Measurements from ENCODE around the gene ABTB1.

ABTB1 gene

GRCh38 chr3:127665586-127665985, 7.2 kb upstream of the ABTB1 start:
- TF ChIP-seq CTCF (IDR thresholded peaks at IDR 0.05): no peak
- Histone ChIP-seq H3K9me3 (no peaks in the 10 kb centered on the region), H3K36me3 (no peaks in the 10 kb centered on the region), H3K4me1 (ENCODE audit: control insufficient read depth in 1 of 2, insufficient read depth in 1 of 2, low read depth in 1 of 2, low read length in 1 of 2) (no peaks in the 10 kb centered on the region), H3K27me3 (no peaks in the 10 kb centered on the region), H3K4me3 (ENCODE audit: low read depth in 1 of 2, low read length in 1 of 2) (no peak overlapping the region), H3K27ac (no peak overlapping the region)

GRCh38 chr3:127666676-127667075, 6.1 kb upstream of the ABTB1 start:
- H3K4me1 ChIP-seq (ENCODE audit: control insufficient read depth in 1 of 2, insufficient read depth in 1 of 2, low read depth in 1 of 2, low read length in 1 of 2): peaks cover 6 to 7% of the 10 kb centered on the region in 2 experiments
- H3K36me3 ChIP-seq: no peaks in the 10 kb centered on the region
- H3K4me3 ChIP-seq (ENCODE audit: low read depth in 1 of 2, low read length in 1 of 2): no peak overlapping the region
- TF ChIP-seq CTCF (IDR thresholded peaks at IDR 0.05): no peak
- H3K9me3 ChIP-seq: no peaks in the 10 kb centered on the region
- H3K27ac ChIP-seq: no peak overlapping the region
- no peaks in the 10 kb centered on the region for H3K27me3 ChIP-seq

GRCh38 chr3:127667119-127667681, 5.6 kb upstream of the ABTB1 start:
- no peaks in the 10 kb centered on the region for H3K36me3 ChIP-seq
- no peaks in the 10 kb centered on the region for H3K9me3 ChIP-seq
- no peak overlapping the region for H3K27ac ChIP-seq
- no peak overlapping the region for H3K4me3 ChIP-seq (ENCODE audit: low read depth in 1 of 2, low read length in 1 of 2)
- H3K27me3 ChIP-seq: no peaks in the 10 kb centered on the region
- TF ChIP-seq CTCF (IDR thresholded peaks at IDR 0.05): no peak
- peaks cover 11 to 12% of the 10 kb centered on the region in 2 experiments for H3K4me1 ChIP-seq (ENCODE audit: control insufficient read depth in 1 of 2, insufficient read depth in 1 of 2, low read depth in 1 of 2, low read length in 1 of 2)

DNA sequence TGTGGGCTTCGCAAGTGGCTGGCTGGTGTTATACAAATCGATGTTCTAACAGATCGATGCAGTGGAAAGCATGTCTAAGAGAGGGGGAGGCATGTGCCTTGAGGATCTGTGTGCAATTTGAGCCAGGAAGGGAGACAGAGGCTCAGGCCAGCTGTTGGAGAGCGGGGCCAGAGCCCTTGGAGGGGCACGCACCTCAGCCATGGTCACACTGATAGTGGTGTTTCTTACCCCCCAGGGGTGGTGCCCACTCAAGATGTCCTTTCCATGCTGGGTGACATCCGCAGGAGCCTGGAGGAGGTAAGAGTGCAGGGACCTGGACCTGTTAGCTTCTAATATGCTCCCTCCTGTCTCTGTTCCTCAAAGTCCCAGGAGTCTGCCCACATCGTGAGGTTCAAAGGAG, 3.8 kb upstream of the ABTB1 start:
- Histone ChIP-seq H3K4me1 (ENCODE audit: control insufficient read depth in 1 of 2, insufficient read depth in 1 of 2, low read depth in 1 of 2, low read length in 1 of 2) (peaks cover 12 to 18% of the 10 kb centered on the region in 2 experiments), H3K9me3 (no peaks in the 10 kb centered on the region), H3K27ac (no peak overlapping the region), H3K4me3 (ENCODE audit: low read depth in 1 of 2, low read length in 1 of 2) (no peak overlapping the region), H3K27me3 (no peaks in the 10 kb centered on the region), H3K36me3 (peaks cover 5% of the 10 kb centered on the region)
- TF ChIP-seq CTCF (IDR thresholded peaks at IDR 0.05): no peak

DNA sequence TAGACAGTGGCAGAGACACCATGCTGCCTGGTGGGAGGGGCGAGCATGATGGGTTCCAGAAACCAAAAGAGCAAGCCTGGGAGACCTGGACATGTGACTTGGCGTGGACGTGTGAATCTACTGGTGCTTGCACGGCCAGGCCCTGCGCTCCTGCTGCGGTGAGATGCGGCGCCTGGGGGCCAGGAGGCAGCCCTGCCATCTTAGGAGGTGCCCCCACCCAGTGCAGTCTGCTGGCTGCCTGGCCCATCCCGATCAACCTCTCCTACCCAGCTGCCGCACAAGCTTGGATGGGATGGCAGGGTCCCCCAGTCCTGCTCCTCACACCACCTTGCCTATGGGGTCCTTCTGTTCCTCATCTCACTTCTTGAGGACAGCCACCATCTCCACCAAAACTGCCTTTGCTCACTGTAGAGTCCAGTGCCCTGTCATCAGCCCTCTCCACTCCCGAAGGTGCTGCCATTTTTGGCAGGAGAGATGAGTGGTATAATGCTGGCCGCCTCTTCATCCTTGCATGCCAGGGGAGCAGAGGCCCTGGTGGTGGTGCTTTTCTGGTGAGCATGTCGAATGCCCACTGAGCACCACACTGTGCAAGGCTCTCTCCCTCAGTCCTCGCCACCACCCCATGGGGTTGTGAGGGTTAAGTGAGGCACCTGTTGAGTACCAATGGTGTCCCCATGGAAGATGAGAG, 3.1 kb upstream of the ABTB1 start:
- no peak overlapping the region for H3K27ac ChIP-seq
- peaks cover 12% of the 10 kb centered on the region for H3K36me3 ChIP-seq
- no peaks in the 10 kb centered on the region for H3K9me3 ChIP-seq
- no peak for TF ChIP-seq CTCF (IDR thresholded peaks at IDR 0.05)
- H3K4me1 ChIP-seq (ENCODE audit: control insufficient read depth in 1 of 2, insufficient read depth in 1 of 2, low read depth in 1 of 2, low read length in 1 of 2): peaks cover 19 to 26% of the 10 kb centered on the region in 2 experiments
- H3K27me3 ChIP-seq: no peaks in the 10 kb centered on the region
- no peak overlapping the region for H3K4me3 ChIP-seq (ENCODE audit: low read depth in 1 of 2, low read length in 1 of 2)
